Measurements from ENCODE around the gene DENND2A.

The DENND2A gene

DNA sequence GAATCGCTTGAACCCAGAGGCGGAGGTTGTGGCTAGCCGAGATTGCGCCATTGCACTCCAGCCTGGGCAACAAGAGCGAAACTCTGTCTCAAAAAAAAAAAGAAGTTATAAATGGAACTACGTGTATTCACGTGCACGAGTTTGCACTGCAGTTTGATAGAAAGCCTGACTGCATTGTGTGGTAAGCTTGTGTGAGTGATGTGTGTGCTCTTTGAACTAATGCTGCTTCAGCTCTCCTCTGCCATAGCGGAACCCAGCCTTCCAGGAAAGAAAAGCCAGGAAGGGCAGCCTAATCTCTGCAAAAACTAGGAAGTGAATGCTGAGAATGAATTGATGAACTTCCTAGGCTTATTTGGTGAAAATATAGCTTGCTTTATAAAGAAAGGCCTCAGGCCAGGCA lies 145.7 kb downstream of the DENND2A start:
- TF ChIP-seq NFIC (IDR thresholded peaks at IDR 0.05) (no peak), TEAD4 (IDR thresholded peaks at IDR 0.05) (no peak), MAX (IDR thresholded peaks at IDR 0.05) (no peak), TAF1 (IDR thresholded peaks at IDR 0.05; ENCODE audit: low read depth) (no peak)
- TF ChIP-seq, protein P1, sequence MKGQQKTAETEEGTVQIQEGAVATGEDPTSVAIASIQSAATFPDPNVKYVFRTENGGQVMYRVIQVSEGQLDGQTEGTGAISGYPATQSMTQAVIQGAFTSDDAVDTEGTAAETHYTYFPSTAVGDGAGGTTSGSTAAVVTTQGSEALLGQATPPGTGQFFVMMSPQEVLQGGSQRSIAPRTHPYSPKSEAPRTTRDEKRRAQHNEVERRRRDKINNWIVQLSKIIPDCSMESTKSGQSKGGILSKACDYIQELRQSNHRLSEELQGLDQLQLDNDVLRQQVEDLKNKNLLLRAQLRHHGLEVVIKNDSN (IDR thresholded peaks at IDR 0.05): no peak

DNA sequence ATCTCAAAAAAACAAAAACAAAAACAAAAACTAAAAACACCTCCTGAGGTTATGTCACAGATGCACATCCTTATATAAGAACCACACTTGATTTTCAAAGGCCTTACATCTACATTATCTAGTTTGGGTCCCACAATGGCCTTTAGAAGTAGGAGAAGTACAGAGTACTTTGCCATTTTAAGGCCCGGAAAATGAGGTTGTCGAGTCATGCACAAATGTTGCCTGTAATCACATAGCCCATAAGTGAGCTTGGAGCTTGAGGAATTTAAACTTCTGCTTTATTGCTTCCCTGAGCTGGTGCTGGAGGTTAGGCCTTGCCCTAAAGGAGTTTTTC lies 151.6 kb downstream of the DENND2A start:
- TF ChIP-seq MAX (IDR thresholded peaks at IDR 0.05) (no peak), EP300 (IDR thresholded peaks at IDR 0.05; ENCODE audit: borderline replicate concordance) (no peak), NFIC (IDR thresholded peaks at IDR 0.05) (no peak), EGR1 (IDR thresholded peaks at IDR 0.05) (no peak), TAF1 (IDR thresholded peaks at IDR 0.05; ENCODE audit: low read depth) (no peak), RAD21 (IDR thresholded peaks at IDR 0.05; ENCODE audit: low read depth) (no peak), YY1 (IDR thresholded peaks at IDR 0.05; ENCODE audit: low read depth) (no peak), ZBTB7A (IDR thresholded peaks at IDR 0.05; ENCODE audit: low read depth) (no peak), CEBPB (IDR thresholded peaks at IDR 0.05) (no peak), CREB1 (IDR thresholded peaks at IDR 0.05; ENCODE audit: low read depth) (no peak), FOXM1 (IDR thresholded peaks at IDR 0.05; ENCODE audit: borderline replicate concordance, low read depth) (no peak), TCF12 (IDR thresholded peaks at IDR 0.05; ENCODE audit: low read depth) (no peak), TEAD4 (IDR thresholded peaks at IDR 0.05) (no peak)
- TF ChIP-seq, protein P1 (IDR thresholded peaks at IDR 0.05): no peak
- TF ChIP-seq, protein P2, sequence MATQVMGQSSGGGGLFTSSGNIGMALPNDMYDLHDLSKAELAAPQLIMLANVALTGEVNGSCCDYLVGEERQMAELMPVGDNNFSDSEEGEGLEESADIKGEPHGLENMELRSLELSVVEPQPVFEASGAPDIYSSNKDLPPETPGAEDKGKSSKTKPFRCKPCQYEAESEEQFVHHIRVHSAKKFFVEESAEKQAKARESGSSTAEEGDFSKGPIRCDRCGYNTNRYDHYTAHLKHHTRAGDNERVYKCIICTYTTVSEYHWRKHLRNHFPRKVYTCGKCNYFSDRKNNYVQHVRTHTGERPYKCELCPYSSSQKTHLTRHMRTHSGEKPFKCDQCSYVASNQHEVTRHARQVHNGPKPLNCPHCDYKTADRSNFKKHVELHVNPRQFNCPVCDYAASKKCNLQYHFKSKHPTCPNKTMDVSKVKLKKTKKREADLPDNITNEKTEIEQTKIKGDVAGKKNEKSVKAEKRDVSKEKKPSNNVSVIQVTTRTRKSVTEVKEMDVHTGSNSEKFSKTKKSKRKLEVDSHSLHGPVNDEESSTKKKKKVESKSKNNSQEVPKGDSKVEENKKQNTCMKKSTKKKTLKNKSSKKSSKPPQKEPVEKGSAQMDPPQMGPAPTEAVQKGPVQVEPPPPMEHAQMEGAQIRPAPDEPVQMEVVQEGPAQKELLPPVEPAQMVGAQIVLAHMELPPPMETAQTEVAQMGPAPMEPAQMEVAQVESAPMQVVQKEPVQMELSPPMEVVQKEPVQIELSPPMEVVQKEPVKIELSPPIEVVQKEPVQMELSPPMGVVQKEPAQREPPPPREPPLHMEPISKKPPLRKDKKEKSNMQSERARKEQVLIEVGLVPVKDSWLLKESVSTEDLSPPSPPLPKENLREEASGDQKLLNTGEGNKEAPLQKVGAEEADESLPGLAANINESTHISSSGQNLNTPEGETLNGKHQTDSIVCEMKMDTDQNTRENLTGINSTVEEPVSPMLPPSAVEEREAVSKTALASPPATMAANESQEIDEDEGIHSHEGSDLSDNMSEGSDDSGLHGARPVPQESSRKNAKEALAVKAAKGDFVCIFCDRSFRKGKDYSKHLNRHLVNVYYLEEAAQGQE (IDR thresholded peaks at IDR 0.05; ENCODE audit: low read depth): no peak

GRCh38 chr7:140485500-140486265 lies 154.9 kb downstream of the DENND2A start:
- TF ChIP-seq ZBTB7A (IDR thresholded peaks at IDR 0.05; ENCODE audit: low read depth) (no peak), NFIC (IDR thresholded peaks at IDR 0.05) (no peak), TEAD4 (IDR thresholded peaks at IDR 0.05) (no peak)
- TF ChIP-seq, protein P1 (IDR thresholded peaks at IDR 0.05): peak; percentile 62

GRCh38 chr7:140484951-140485499 lies 155.6 kb downstream of the DENND2A start:
- TF ChIP-seq NFIC (IDR thresholded peaks at IDR 0.05) (no peak), TAF1 (IDR thresholded peaks at IDR 0.05; ENCODE audit: low read depth) (no peak), YY1 (IDR thresholded peaks at IDR 0.05; ENCODE audit: low read depth) (no peak), TCF12 (IDR thresholded peaks at IDR 0.05; ENCODE audit: low read depth) (no peak)
- TF ChIP-seq, protein P2 (IDR thresholded peaks at IDR 0.05; ENCODE audit: low read depth): no peak

DNA sequence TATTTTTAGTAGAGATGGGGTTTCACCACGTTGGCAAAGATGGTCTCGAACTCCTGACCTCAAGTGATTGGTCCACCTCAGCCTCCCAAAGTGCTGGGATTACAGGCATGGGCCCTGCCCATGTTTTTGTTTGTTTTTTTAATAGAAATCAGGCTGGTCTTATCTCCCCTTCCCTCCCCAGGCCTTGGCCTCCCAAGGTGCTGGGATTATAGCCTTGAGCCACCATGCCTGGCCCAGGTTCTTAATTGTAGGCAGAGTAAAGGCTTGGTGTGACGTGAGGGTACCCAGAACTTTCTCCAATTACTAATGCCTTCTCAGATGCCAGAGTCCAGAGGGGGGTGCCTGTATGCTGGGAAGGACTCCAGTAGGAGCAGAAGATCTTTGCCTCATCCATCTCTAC lies 156.1 kb downstream of the DENND2A start:
- TF ChIP-seq MAX (IDR thresholded peaks at IDR 0.05) (no peak), ZBTB7A (IDR thresholded peaks at IDR 0.05; ENCODE audit: low read depth) (no peak), TCF12 (IDR thresholded peaks at IDR 0.05; ENCODE audit: low read depth) (no peak), NFIC (IDR thresholded peaks at IDR 0.05) (no peak), RAD21 (IDR thresholded peaks at IDR 0.05; ENCODE audit: low read depth) (no peak), CREB1 (IDR thresholded peaks at IDR 0.05; ENCODE audit: low read depth) (no peak), YY1 (IDR thresholded peaks at IDR 0.05; ENCODE audit: low read depth) (no peak), EP300 (IDR thresholded peaks at IDR 0.05; ENCODE audit: borderline replicate concordance) (no peak), CEBPB (IDR thresholded peaks at IDR 0.05) (no peak), FOXM1 (IDR thresholded peaks at IDR 0.05; ENCODE audit: borderline replicate concordance, low read depth) (no peak), TAF1 (IDR thresholded peaks at IDR 0.05; ENCODE audit: low read depth) (no peak), EGR1 (IDR thresholded peaks at IDR 0.05) (no peak), TEAD4 (IDR thresholded peaks at IDR 0.05) (no peak)
- TF ChIP-seq, protein P1 (IDR thresholded peaks at IDR 0.05): no peak
- TF ChIP-seq, protein P2 (IDR thresholded peaks at IDR 0.05; ENCODE audit: low read depth): no peak
